H1 (cell line): ENCODE data around the gene BPIFA2.

Source experiments
- CBX8 ChIP-seq: fragments of 300-800, 300-1000 bp; sonication (generic); IDR thresholded peaks from 2 replicates; pipeline ENCODE4 v1.7.1; 2016; ENCODE audit warnings: low read depth, low read length, borderline replicate concordance
- CEBPB ChIP-seq: IDR thresholded peaks from 2 replicates; pipeline ENCODE4 v1.6.1; 2012; ENCODE audit warnings: low read depth, low read length
- EP300 ChIP-seq, 2 experiments: IDR thresholded peaks; 1 replicate in 1 of 2; 2 replicates in 1 of 2; pipeline ENCODE4 v1.6.1; 2011 to 2012; ENCODE audit warnings: low read depth in 2 of 2, low read length in 2 of 2, mild to moderate bottlenecking in 2 of 2, borderline replicate concordance in 1 of 2, inconsistent platforms in 1 of 2, moderate library complexity in 1 of 2
- POLR2A ChIP-seq, 2 experiments: IDR thresholded peaks; 1 replicate in 1 of 2; 2 replicates in 1 of 2; pipeline ENCODE4 v1.6.1; 2011; ENCODE audit warnings: low read depth in 2 of 2, low read length in 2 of 2, mild to moderate bottlenecking in 2 of 2; ENCODE audit errors: control extremely low read depth in 1 of 2
- POLR2AphosphoS5 ChIP-seq: IDR thresholded peaks from 2 replicates; pipeline ENCODE4 v1.6.1; 2011; ENCODE audit warnings: low read depth, low read length
- RXRA ChIP-seq: IDR thresholded peaks from 2 replicates; pipeline ENCODE4 v1.6.1; 2011; ENCODE audit warnings: low read depth, mild to moderate bottlenecking, low read length, moderate library complexity; ENCODE audit not compliant: insufficient read depth
- TAF1 ChIP-seq: IDR thresholded peaks from 2 replicates; pipeline ENCODE4 v1.6.1; 2011; ENCODE audit warnings: mild to moderate bottlenecking, low read depth, low read length
- TCF12 ChIP-seq: IDR thresholded peaks from 2 replicates; pipeline ENCODE4 v1.6.1; 2011; ENCODE audit warnings: low read depth, mild to moderate bottlenecking, low read length
- ZNF274 ChIP-seq: IDR thresholded peaks from 2 replicates; pipeline ENCODE4 v1.7.0; 2012; ENCODE audit warnings: low read length, borderline replicate concordance; ENCODE audit errors: extremely low read depth
- TF ChIP-seq, protein P1 (sequence below), 3 experiments: IDR thresholded peaks; 1 replicate in 2 of 3; 2 replicates in 1 of 3; pipeline versions ENCODE4 v1.5.1 to v1.6.1; 2011; ENCODE audit warnings: low read length in 3 of 3, mild to moderate bottlenecking in 3 of 3, inconsistent platforms in 2 of 3, low read depth in 1 of 3, moderate library complexity in 1 of 3; ENCODE audit not compliant: insufficient read depth in 1 of 3; ENCODE audit errors: control extremely low read depth in 1 of 3
- TF ChIP-seq, protein P2 (sequence below): IDR thresholded peaks from 2 replicates; pipeline ENCODE4 v1.6.1; 2012; ENCODE audit warnings: inconsistent platforms

DNA sequence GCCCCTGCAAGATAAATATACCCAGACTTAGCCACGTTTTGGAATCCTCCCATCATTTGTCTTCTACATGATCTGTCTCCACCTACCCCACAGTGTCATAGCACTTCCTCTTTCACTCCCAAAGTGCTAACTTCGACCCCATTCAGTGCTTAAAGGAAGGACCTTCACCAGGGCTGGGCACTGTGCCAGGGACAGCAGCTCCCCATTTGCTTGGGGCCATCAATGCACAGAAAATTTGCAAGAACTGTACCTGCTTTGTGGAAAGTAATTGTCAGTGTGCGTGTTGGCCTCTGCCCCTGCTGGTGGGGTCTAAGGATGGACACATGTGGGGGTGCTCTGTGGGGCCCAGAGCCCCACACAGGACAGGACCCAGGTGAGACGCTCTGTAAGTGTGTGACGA is 5.2 kb upstream of the BPIFA2 start:
- TF ChIP-seq, protein P1, sequence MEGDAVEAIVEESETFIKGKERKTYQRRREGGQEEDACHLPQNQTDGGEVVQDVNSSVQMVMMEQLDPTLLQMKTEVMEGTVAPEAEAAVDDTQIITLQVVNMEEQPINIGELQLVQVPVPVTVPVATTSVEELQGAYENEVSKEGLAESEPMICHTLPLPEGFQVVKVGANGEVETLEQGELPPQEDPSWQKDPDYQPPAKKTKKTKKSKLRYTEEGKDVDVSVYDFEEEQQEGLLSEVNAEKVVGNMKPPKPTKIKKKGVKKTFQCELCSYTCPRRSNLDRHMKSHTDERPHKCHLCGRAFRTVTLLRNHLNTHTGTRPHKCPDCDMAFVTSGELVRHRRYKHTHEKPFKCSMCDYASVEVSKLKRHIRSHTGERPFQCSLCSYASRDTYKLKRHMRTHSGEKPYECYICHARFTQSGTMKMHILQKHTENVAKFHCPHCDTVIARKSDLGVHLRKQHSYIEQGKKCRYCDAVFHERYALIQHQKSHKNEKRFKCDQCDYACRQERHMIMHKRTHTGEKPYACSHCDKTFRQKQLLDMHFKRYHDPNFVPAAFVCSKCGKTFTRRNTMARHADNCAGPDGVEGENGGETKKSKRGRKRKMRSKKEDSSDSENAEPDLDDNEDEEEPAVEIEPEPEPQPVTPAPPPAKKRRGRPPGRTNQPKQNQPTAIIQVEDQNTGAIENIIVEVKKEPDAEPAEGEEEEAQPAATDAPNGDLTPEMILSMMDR (IDR thresholded peaks at IDR 0.05; ENCODE audit: control extremely low read depth in 1 of 3, insufficient read depth in 1 of 3, low read depth in 1 of 3, low read length in 3 of 3) = no peak
- TF ChIP-seq EP300 (IDR thresholded peaks at IDR 0.05; ENCODE audit: borderline replicate concordance in 1 of 2, low read depth in 2 of 2, low read length in 2 of 2) = no peak
- TF ChIP-seq TCF12 = no peak
- no peak for TF ChIP-seq TAF1
- TF ChIP-seq ZNF274 = no peak
- TF ChIP-seq, protein P2, sequence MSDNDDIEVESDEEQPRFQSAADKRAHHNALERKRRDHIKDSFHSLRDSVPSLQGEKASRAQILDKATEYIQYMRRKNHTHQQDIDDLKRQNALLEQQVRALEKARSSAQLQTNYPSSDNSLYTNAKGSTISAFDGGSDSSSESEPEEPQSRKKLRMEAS = no peak
- TF ChIP-seq CEBPB = no peak
- no peak for TF ChIP-seq RXRA
- no peak for TF ChIP-seq POLR2A (IDR thresholded peaks at IDR 0.05; ENCODE audit: control extremely low read depth in 1 of 2, low read depth in 2 of 2, low read length in 2 of 2)
- TF ChIP-seq POLR2AphosphoS5 = no peak
- no peak for TF ChIP-seq CBX8
